ENCODE measurements around the gene PDE11A. TPM values are rescaled to one million over a fixed set of nuclear protein-coding genes. Genes with fewer than 3 reads are reported as not detected.
"Not testable (repeated sequence)": the region's sequence is repeated elsewhere in the genome, so short reads cannot be mapped to it uniquely, and the experiment has no call there.

PDE11A gene
- total RNA-seq, 2 donors from 2014 or later: 1.1 to 1.4 TPM

GRCh38 chr2:178079279-178079678 lies 6.7 kb upstream of the PDE11A start:
- intact Hi-C loops (cut with DNase I); DNase-seq (ENCODE audit: low spot score): not testable (repeated sequence)

- intact Hi-C loops (cut with DNase I): no loop called here
- no peak for DNase-seq (ENCODE audit: low spot score)
Observed at GRCh38 chr2:178076130-178076529, 3.6 kb upstream of the PDE11A start.

- no peak for DNase-seq (ENCODE audit: low spot score)
- intact Hi-C loops (cut with DNase I): no loop called here
Observed at GRCh38 chr2:178075006-178075326, 2.4 kb upstream of the PDE11A start.

GRCh38 chr2:178074123-178075005 lies 1.8 kb upstream of the PDE11A start:
- no peak for DNase-seq (ENCODE audit: low spot score)
- intact Hi-C loops (cut with DNase I): no loop called here

GRCh38 chr2:178072000-178072382 lies 586 bp downstream of the PDE11A start:
- intact Hi-C loops (cut with DNase I): no loop called here
- peak; percentile 59 for DNase-seq (ENCODE audit: low spot score)

GRCh38 chr2:178070824-178071223 lies 1.8 kb downstream of the PDE11A start:
- intact Hi-C loops (cut with DNase I): no loop called here
- no peak for DNase-seq (ENCODE audit: low spot score)

- intact Hi-C loops (cut with DNase I): no loop called here
- DNase-seq (ENCODE audit: low spot score): no peak
Observed at GRCh38 chr2:178069551-178069950, 3.0 kb downstream of the PDE11A start.

GRCh38 chr2:178068823-178069454 lies 3.6 kb downstream of the PDE11A start:
- no peak for DNase-seq (ENCODE audit: low spot score)
- intact Hi-C loops (cut with DNase I): no loop called here

GRCh38 chr2:178066890-178067669 lies 5.5 kb downstream of the PDE11A start:
- intact Hi-C loops (cut with DNase I): no loop called here
- no peak for DNase-seq (ENCODE audit: low spot score)

- intact Hi-C loops (cut with DNase I): no loop called here
Observed at GRCh38 chr2:178066324-178066723, 6.3 kb downstream of the PDE11A start.

GRCh38 chr2:178059681-178060080 lies 12.9 kb downstream of the PDE11A start:
- DNase-seq (ENCODE audit: low spot score): no peak
- intact Hi-C loops (cut with DNase I): no loop called here

More at GRCh38 chr2:178066324-178066723, 6.3 kb downstream of the PDE11A start:
- peak; percentile 68 for DNase-seq (ENCODE audit: low spot score)

GRCh38 chr2:178059111-178059510 lies 13.5 kb downstream of the PDE11A start:
- no peak for DNase-seq (ENCODE audit: low spot score)
- intact Hi-C loops (cut with DNase I): no loop called here

- no peak for DNase-seq (ENCODE audit: low spot score)
- intact Hi-C loops (cut with DNase I): no loop called here
Observed at GRCh38 chr2:178057179-178057680, 15.3 kb downstream of the PDE11A start.

- DNase-seq (ENCODE audit: low spot score): no peak
- intact Hi-C loops (cut with DNase I): no loop called here
Observed at GRCh38 chr2:178056345-178056744, 16.2 kb downstream of the PDE11A start.

- intact Hi-C loops (cut with DNase I); DNase-seq (ENCODE audit: low spot score): not testable (repeated sequence)
Observed at GRCh38 chr2:178051257-178051656, 21.3 kb downstream of the PDE11A start.

GRCh38 chr2:178047391-178047790 lies 25.2 kb downstream of the PDE11A start:
- intact Hi-C loops (cut with DNase I): no loop called here
- no peak for DNase-seq (ENCODE audit: low spot score)

GRCh38 chr2:178044836-178045235 lies 27.7 kb downstream of the PDE11A start:
- intact Hi-C loops (cut with DNase I): no loop called here
- no peak for DNase-seq (ENCODE audit: low spot score)

GRCh38 chr2:178043266-178043665 lies 29.3 kb downstream of the PDE11A start:
- intact Hi-C loops (cut with DNase I): no loop called here
- DNase-seq (ENCODE audit: low spot score): no peak

- DNase-seq (ENCODE audit: low spot score); intact Hi-C loops (cut with DNase I): not testable (repeated sequence)
Observed at GRCh38 chr2:178033583-178033982, 39.0 kb downstream of the PDE11A start.

GRCh38 chr2:178029342-178029741 lies 43.2 kb downstream of the PDE11A start:
- DNase-seq (ENCODE audit: low spot score): no peak
- intact Hi-C loops (cut with DNase I): no loop called here
